Measurements from ENCODE around the gene MANBA.
"Not testable (repeated sequence)": the region's sequence is repeated elsewhere in the genome, so short reads cannot be mapped to it uniquely, and the experiment has no call there.

The MANBA gene

DNA sequence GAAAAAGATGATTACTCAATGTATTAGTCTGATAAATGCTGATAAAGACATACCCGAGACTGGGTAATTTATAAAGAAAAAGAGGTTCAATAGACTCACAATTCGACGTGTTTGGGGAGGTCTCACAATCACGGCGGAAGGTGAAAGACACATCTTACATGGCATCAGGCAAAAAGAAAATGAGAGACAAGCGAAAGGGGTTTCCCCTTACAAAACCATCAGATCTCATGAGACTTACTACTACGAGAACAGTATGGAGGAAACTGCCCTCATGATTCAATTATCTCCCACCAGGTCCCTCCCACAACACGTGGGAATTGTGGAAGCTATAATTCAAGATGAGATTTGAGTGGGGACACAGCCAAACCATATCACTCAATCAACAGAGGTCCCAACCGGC lies 141.7 kb downstream of the MANBA start:
- not testable (repeated sequence) for DNase-seq

DNA sequence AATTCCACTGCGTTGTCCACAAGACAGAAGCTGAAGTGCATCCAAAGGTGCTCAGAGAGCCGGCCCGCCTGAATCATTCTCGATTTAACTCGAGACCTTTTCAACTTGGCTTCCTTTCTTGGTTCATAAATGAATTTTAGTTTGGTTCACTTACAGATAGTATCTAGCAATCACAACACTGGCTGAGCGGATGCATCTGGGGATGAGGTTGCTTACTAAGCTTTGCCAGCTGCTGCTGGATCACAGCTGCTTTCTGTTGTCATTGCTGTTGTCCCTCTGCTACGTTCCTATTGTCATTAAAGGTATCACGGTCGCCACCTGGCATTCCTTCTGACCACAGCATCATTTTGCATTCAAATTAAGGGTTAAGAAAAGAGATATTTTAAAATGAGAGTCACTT lies 144.1 kb downstream of the MANBA start:
- DNase-seq = no peak

DNA sequence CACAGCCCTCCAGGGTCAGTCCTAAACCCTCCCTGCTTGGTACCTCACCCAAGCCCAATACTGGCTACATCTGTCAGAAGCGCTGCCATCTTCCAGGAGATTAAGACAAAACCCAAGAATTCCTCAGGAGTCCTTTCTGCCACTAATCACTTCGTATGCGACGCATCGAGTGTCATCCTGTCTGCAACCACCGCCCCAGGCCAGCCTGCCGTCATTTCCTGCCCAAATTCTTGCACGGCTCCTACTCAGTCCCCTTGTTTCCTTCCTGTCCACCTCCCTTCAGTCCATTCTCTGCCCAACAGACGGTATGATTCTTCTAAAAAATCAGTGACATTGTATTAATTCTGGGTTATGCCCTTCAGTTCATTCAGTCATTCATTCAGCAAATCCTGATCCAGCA lies 146.0 kb downstream of the MANBA start:
- DNase-seq = no peak

DNA sequence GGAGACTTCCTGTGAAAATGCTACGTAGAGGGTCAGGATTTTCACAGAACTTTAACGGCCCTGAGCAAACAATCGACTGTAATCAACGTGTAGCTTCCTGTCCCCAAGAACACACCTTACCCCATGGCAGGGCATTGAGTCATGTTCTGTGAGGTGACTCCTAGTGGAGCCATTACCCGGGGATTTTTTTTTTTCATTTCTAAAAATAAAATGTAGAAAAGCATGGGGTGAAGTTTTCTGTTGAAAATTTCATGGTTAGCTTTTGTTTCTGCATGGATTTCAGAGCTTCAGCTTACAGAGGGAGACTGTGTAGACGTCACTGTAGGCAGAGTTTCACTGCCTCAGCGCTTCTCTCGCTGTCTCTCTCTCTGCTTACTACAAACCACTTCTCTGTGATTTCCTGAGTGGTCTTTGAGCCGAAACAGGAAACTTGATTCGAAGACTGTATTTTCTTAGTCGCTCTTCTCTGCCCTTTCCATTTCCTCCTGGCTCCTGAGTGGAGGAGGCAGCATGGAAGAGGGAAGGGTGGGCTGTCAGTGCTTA lies 147.9 kb downstream of the MANBA start:
- DNase-seq = no peak

DNA sequence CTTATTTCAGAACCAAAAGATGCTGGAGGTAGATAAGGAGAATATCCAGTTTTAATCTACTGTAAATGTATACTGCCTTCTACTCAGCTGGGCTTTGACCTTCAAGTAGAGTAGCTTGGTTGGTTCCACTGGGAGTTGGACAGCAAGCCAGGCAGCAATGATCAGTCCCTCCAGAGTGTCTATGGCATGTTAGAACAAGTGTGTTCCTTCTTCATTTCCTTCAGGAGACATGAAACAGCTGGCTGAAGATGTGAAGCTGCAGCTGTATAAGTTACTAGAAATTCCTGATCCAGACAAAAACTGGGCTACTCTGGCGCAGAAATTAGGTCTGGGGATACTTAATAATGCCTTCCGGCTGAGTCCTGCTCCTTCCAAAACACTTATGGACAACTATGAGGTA lies 148.6 kb downstream of the MANBA start:
- no peak for DNase-seq

DNA sequence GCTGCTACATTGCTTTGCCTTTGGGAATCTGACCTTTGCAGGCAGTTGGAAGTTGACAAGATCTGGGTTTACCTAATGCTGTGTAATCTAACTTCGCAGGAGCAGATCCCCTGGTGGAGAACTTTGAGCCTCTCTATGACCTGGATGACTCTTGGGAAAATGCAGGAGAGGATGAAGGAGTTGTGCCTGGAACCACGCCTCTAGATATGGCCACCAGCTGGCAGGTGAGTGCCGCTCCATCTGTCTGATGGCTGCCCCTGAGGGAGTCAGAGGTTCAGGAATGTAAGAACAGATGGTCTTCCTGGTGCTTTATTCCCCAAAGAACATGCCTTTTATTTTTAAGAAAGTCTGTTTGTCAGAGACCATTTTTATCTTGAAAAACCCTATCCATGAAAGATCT lies 150.3 kb downstream of the MANBA start:
- no peak for DNase-seq

DNA sequence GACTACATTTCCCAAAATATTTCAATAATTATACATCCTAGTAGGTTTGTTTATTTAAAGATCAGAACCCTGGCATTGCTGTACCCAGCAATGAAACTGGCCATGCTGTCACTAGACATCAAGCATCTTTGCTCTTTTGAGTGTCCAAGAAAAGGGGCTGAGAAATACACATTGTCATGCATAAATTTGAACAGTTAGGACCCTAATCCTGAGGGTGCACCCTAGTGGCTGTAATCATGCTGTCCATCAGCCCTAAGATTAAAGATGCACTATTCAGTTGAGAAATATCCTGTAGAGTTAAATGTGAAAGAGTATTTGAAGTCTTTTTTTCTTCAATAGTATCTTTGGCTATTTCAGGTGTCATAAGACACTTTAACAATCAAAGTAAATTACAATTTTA lies 150.8 kb downstream of the MANBA start:
- no peak for DNase-seq

DNA sequence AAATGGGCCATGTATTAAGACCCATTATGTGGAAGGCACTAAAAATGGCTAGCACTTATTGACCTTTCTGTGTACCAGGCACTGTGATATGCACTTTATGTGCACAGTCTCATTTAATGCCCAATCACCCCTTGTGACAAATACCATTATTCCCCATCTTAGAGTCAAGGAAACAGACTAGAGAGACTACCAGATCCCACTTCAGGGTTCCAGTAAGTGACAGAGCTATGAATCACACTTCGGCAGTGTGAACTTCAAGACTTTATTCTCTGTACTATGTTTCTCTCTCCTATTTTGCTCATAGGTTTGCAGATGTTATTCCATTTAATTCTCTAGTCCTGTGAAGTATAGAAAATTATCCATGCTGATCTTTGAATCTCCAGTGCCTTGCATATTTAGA lies 152.6 kb downstream of the MANBA start:
- DNase-seq = no peak

DNA sequence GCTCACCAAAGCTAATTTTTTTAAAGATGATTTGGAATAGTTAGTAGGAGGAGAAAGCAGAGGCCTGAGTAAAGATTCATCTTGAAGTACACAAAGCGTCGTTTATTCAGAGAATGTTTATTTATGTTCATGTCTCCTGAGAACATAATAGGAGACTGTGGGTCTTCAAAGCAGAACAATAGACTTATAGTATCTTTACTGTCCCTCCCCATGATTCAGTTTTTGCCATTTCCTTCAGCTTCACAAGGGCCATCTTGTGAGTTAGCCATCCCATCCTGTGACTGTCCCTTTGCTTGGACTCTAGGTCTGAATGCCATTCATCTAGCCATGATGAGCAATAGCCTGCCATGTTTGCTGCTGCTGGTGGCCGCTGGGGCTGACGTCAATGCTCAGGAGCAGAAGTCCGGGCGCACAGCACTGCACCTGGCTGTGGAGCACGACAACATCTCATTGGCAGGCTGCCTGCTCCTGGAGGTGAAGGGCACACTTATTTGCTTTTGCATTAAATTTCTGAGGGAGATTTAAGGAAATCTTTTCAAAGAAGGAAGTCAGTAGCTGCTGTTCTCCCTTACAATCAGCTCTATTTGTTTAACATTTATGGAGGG lies 153.8 kb downstream of the MANBA start:
- DNase-seq = no peak

DNA sequence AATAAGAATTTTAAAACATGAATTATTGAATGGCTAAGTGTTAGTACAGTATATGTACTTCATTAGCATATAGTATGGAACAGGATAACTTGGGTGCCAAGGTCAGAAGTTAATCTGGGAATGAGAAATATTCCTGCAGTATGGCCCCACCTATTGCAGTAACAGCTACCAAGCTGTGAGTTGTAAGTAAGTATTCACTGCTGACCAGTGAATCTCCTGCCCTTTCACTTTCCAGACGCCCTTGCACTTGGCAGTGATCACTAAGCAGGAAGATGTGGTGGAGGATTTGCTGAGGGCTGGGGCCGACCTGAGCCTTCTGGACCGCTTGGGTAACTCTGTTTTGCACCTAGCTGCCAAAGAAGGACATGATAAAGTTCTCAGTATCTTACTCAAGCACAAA lies 154.5 kb downstream of the MANBA start:
- DNase-seq = no peak

DNA sequence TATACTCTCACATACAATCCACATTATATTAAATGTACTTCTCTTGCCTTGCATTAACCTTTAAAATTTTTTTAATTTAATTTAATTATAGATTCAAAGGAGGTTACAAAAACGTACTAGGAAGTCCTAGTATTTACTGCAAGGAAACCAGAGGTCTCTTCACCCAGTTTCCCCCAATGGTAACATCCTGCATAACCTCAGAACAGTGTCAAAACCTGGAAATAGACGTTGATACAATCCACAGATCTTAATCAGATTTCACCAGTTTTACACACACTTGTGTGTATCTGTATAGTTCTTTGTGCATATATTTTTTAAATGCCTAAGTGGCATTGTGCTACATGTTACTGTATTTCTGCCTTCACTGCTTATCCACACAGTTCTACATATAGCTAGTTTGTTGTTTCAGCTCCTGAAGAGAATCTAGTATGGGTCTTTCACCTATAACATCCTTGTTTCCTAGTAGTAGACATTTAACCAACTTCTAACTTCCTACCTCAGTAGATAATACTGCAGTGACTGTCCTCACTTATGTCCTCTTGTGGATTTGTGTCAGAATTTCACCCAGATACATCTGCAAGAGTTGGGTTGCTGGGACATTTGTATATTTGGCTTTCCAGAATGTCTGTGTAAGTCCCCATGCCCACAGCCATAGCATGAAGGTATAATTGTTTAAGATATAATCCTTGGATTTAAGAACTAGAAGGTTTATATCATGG lies 156.4 kb downstream of the MANBA start:
- no peak for DNase-seq

DNA sequence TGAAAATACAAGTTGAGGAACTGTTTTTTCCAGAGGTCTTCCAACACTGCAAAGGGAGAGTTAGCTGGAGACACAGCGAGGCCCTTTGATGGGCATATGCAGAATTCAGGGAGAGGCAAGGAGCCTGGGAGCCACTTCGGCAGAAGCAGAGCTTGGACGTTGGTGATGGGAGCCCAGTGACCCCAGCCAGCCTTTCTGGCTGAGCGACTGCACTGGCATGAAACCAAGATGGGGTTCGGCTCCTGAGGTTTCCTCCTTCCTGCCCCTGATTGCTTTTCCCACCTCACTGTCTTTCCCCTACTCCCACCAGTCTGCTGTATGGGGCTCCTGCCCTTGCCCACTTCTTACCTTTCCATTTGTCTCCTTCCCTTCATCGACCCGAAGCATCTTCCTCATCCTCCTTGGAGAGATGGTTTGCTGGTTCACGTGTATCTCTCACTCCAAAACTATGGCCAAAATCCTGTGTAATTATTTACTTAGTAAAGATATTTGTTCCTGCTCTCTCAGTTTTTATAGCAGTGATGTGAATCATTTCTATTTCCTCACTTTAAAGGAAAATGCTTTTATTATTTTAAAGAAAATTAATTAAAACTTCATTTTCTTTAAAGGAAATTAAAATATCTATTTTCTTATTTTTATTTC lies 159.1 kb downstream of the MANBA start:
- no peak for DNase-seq

DNA sequence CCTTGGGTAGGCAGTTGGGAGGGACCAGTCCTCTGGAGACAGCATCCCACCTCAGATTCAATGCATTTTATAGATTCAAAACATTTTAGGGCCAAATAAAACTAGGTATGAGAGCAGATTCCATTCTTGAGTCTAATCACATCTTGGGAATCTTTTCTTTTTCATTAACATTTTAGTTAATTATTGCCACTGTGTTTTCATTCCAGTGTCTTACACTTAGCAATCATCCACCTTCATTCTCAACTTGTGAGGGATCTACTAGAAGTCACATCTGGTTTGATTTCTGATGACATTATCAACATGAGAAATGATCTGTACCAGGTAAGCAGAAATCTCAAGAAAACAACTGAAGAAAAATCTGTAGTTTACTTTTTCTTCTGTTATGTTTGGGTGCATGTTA lies 160.1 kb downstream of the MANBA start:
- DNase-seq = no peak

DNA sequence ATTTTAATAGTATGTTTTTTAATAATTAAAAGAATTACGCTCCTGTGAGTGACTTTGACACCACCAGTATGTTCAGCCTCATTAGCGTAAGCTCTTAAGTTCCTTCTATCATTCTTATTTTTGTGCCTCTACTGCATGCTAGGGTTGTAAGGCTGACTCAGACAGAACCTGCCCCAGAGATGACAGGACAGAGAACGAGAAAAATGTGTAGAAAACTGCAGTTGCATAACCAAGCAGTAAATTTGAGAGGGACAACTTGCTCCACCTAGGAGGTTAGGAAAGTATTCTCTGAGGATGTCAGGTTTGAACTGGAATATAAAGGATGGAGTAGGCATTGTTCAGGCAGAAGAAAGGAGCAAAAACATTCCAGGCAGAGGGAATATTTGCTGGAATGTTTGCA lies 160.9 kb downstream of the MANBA start:
- no peak for DNase-seq

DNA sequence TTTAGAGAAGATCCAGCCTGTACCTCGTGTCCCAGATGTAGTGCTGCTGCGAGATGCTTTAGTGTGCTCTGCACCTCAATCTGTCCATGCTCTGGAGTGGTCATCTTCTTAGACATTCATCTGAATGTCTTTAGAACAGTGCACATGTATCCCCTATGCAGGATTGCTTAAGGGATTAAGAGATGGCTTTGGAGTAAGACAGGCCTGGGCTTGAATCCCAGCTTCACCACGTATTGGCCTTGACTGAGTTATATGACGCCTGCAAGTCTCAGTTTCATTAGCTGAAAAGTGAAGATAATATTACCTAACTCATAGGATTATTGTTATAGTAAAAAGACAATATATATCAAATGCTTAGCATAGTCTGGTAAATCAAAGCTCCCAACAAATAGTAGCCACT lies 161.3 kb downstream of the MANBA start:
- no peak for DNase-seq

DNA sequence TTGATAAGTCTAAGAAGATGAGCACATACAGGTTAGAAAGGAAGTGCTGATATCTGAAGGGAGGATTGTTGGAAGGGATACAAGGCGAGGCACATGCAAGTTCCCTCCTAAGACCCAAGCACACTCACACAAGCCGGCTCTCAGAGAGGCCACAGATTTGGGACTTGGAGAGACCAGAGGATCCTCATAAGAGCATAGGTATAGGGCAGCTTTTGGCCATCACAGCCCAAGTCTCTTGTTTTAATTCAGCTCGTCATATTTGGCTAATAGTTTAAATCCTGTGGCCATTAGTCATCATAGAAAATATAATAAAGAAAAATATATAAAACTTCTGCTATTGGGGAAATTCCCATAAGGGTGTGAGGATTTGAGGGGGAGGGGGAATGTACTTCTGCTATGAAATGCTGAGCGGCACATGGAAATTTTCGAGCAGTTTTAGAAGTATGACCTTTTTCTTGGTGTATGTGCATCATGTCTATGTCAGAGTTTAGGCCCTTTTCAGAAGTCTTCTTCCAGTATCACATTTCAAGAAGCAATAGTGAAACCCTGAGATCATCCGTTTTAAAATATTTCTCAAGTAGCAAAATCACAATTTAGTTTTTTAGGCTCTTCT lies 161.9 kb downstream of the MANBA start:
- no peak for DNase-seq

DNA sequence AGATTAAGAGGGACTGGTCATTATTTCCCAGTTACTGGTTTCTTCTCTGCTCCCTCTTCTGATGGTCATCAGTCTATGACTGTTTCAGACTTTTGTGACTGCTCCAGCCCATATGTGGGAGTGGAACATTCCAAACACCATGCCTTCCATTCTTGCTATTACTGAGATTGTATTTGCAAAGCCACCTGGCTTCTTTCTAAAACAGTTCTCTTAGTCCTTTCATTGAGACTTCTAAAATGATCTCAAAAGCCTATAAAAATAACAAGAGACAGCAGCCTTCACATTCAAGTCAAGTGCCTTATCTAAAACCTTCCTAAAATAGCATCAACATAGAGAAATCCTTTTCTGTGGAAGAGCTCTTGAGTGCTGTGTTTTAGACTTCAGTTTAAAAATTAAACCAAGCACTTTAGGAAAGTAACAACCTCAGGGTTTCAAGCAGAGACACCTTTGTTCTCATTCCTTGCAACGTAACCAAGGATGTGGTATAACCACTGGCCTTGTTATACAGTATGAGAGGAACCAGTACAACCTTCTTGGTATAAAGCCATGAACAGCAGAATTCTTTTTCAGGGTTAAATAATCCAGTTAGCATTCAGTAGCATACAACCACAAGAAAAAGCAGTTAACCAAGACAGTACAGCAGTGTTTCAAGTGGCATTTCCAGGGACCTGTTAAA lies 162.5 kb downstream of the MANBA start:
- DNase-seq = no peak

DNA sequence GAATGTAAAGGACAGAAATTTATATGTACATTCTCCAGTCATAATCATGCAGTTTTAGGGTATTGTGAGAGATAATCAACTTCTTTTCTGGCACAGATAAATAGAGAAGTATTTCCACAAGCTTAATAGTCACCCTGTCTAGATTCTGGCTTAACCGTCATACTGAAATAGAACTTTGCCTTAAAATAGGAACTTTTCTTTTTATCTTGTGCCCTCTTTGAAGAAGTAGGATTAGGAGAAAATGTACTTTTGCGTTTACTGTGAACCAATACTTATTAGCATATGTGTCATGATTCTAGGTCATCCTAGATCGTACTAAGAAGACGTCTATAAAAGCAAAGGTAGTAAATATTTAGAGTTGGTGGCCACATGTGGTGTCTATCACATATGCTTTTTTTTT lies 164.2 kb downstream of the MANBA start:
- DNase-seq = no peak

DNA sequence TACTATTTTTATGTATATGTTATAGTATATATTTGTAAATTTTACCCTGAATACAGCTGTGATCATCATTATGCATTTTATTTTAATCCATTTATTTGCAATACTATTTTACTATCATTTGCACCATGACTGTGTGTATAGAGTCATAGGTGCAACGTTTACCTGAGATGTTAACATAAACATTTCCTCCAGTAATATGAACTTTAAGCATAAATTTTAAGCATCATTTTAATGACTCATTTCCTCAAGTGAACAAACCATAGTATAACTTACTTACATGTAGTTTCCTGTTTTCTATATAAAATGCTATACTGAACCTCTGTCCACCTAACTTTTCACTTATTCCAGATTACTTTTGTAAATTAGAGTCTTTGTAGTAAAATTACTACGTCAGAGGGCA lies 166.8 kb downstream of the MANBA start:
- DNase-seq = no peak

DNA sequence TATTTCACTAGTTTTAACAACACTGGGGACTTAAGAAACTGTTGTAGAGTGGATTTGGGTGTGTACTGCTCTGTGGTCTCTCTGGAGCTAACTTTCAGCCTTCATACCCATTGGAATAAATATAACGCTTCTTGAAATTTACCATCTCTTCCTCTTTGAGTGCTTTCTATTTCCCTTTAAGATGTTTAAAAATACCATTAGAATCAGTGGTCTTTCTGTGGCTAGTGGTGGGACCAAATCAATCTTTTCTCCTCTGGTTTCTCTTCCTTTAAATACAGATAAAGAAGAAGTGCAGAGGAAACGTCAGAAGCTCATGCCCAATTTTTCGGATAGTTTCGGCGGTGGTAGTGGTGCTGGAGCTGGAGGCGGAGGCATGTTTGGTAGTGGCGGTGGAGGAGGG lies 167.6 kb downstream of the MANBA start:
- no peak for DNase-seq

DNA sequence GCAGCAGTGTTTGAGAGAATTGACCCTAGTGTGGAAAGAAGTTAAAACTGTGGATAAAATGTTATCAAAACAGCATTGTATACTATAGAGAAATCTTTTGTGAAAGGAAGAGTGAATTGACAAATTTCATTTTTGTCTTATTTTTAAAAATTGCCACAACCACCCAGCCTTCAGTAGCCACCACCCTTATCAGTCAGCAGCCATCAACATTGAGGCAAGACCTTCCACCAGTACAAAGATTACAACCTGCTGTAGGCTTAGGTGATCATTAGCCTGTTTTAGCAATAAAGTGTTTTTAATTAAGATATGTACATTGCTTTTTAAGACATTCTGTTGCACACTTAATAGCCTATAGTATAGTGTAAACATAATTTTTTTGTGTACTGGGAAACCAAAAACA lies 168.5 kb downstream of the MANBA start:
- no peak for DNase-seq

DNA sequence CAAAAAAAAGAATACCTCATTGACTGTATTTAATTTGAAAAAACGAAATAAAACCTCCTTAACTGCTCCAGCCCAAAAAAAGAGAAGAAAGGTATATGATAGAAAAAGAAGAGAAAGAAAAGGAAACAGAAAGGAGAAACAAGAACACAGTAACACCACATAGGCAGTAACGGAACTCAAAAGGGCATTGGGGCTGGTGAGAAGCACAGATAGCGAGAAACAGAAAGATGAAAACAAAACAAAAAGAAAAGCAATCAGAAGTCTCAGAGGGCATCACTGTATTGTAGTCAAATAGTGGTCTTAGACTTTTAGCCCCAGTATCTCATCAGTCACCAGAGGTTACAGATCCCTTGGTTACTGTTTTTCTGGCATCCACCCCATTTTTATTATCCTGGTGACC lies 171.0 kb downstream of the MANBA start:
- DNase-seq = no peak

DNA sequence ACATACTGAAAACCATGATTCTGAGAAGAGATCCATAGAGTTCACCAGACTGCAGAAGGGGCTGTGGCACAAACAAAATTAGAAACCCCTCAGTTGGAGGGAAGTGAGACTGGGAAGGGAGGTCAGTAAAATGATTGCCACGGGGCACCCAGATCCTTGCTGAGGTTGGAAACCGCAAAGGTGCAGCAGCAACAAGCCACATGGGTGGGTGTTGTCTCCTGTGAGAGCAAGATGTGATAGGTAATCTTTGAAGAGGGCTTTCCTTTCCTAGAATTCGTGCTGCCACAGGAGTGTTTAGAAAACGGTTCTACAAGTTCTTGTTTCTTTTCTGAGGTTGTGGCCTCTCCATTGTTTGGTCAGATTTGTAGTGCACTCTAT lies 174.1 kb downstream of the MANBA start:
- DNase-seq = no peak

All from NCI-H2107 (cell line).